Right lobe of liver (tissue), 4 donors: ENCODE data around the gene LRBA.

Experiments
- POLR2A ChIP-seq: fragments of 450-650 bp; IDR thresholded peaks from one replicate; pipeline ENCODE4 v1.6.1; 2017; ENCODE audit warnings: antibody characterized with exemption, mild to moderate bottlenecking
- TF ChIP-seq, protein P1 (sequence below), 4 donors: fragments of 200-600 bp in 3 of 4; fragments of 450-650 bp in 1 of 4; IDR thresholded peaks; one replicate each; pipeline versions ENCODE4 v1.5.1 to v1.8.0; 2016 to 2022; ENCODE audit warnings: antibody characterized with exemption in 4 of 4, mild to moderate bottlenecking in 2 of 4
- donor health status: DM: no; HTN: no; CAD: no.
- donor health status: DM: no; HTN: no; CAD: no.
- donor health status: DM: no; HTN: yes; CAD: no.

DNA sequence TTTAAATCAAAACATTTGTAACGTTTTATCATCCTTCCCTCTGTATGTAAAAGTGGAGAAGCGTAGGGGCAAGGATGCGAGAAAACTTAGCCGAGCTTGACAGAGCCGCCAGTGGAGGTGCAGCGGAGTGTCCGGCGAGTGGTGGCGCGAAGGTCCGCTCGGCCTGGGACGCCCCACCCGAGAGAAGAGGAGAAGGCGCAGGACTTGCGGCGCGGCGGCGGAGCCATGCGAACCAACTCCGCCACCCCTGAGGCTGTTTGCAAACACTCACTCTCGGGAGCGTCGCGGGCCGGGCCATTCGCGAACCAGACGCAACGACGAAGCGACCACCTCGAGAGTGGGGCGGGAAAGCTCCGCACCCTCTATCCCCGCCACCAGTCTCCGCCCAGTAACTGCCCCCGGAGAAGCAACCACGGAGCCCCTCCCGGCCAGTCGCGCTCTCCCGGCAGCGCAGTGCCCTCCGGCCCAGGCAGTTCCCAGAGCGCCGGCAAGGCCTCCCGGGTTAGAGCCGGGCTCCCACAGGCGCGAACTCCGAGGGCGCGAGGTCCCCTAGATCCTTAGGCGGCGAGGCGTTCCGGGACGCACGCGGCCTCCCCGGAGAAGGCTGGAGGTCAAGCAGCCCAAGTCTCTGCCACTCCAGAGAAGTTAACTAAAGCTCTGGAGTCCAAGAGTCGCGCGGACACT lies 435.4 kb downstream of the LRBA start:
- TF ChIP-seq, protein P1, sequence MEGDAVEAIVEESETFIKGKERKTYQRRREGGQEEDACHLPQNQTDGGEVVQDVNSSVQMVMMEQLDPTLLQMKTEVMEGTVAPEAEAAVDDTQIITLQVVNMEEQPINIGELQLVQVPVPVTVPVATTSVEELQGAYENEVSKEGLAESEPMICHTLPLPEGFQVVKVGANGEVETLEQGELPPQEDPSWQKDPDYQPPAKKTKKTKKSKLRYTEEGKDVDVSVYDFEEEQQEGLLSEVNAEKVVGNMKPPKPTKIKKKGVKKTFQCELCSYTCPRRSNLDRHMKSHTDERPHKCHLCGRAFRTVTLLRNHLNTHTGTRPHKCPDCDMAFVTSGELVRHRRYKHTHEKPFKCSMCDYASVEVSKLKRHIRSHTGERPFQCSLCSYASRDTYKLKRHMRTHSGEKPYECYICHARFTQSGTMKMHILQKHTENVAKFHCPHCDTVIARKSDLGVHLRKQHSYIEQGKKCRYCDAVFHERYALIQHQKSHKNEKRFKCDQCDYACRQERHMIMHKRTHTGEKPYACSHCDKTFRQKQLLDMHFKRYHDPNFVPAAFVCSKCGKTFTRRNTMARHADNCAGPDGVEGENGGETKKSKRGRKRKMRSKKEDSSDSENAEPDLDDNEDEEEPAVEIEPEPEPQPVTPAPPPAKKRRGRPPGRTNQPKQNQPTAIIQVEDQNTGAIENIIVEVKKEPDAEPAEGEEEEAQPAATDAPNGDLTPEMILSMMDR (IDR thresholded peaks at IDR 0.05), result no peak
- TF ChIP-seq POLR2A, result no peak
